ENCODE data around the gene DRP2.

Gene DRP2

GRCh38 chrX:101210630-101211029 lies 9.0 kb upstream of the DRP2 start:
- Histone ChIP-seq H3K4me3 (ENCODE audit: low read depth, low read length, poor library complexity, severe bottlenecking) (no peak overlapping the region), H3K27ac (ENCODE audit: low read depth, low read length, poor library complexity, severe bottlenecking) (peak overlapping the region; percentile 17), H3K9ac (ENCODE audit: low read length) (no peak overlapping the region), H4K20me1 (ENCODE audit: insufficient read depth, low read length) (no peaks in the 10 kb centered on the region), H3K4me1 (ENCODE audit: insufficient read depth, low read length, severe bottlenecking) (peaks cover 26% of the 10 kb centered on the region), H3F3A (ENCODE audit: insufficient read depth, low read length) (no peaks in the 10 kb centered on the region), H3K4me2 (ENCODE audit: low read length) (no peak overlapping the region), H3K79me2 (ENCODE audit: insufficient read depth, low read length) (no peaks in the 10 kb centered on the region), H3K36me3 (ENCODE audit: insufficient read depth, low read length) (no peaks in the 10 kb centered on the region), H3K9me3 (ENCODE audit: low read length) (no peaks in the 10 kb centered on the region), H3K9me2 (ENCODE audit: low read depth, low read length) (no peaks in the 10 kb centered on the region), H2AFZ (ENCODE audit: low read length) (no peak overlapping the region), H3K27me3 (ENCODE audit: insufficient read depth, low read length) (no peaks in the 10 kb centered on the region)
- TF ChIP-seq CTCF (IDR thresholded peaks at IDR 0.05; ENCODE audit: low read length), result no peak
- TF ChIP-seq EZH2 (IDR thresholded peaks at IDR 0.05; ENCODE audit: borderline replicate concordance, low read length), result no peak

- TF ChIP-seq EZH2 (IDR thresholded peaks at IDR 0.05; ENCODE audit: borderline replicate concordance, low read length), result no peak
- no peak for TF ChIP-seq CTCF (IDR thresholded peaks at IDR 0.05; ENCODE audit: low read length)
- Histone ChIP-seq H3F3A (ENCODE audit: insufficient read depth, low read length) (no peaks in the 10 kb centered on the region), H4K20me1 (ENCODE audit: insufficient read depth, low read length) (no peaks in the 10 kb centered on the region), H3K27ac (ENCODE audit: low read depth, low read length, poor library complexity, severe bottlenecking) (peak overlapping the region; percentile 98), H3K4me3 (ENCODE audit: low read depth, low read length, poor library complexity, severe bottlenecking) (no peak overlapping the region), H3K27me3 (ENCODE audit: insufficient read depth, low read length) (no peaks in the 10 kb centered on the region), H3K4me1 (ENCODE audit: insufficient read depth, low read length, severe bottlenecking) (peaks cover 72% of the 10 kb centered on the region), H3K4me2 (ENCODE audit: low read length) (peak overlapping the region; percentile 30; the same call in 1 of the 2 replicates), H3K36me3 (ENCODE audit: insufficient read depth, low read length) (no peaks in the 10 kb centered on the region), H3K9me3 (ENCODE audit: low read length) (no peaks in the 10 kb centered on the region), H3K9me2 (ENCODE audit: low read depth, low read length) (no peaks in the 10 kb centered on the region), H3K9ac (ENCODE audit: low read length) (no peak overlapping the region), H2AFZ (ENCODE audit: low read length) (no peak overlapping the region), H3K79me2 (ENCODE audit: insufficient read depth, low read length) (no peaks in the 10 kb centered on the region)
These were observed 1.9 kb upstream of the DRP2 start for GRCh38 chrX:101217689-101218088.

GRCh38 chrX:101219864-101220346 lies 319 bp downstream of the DRP2 start:
- H3K9ac ChIP-seq (ENCODE audit: low read length), result peak overlapping the region; percentile 62
- H3K79me2 ChIP-seq (ENCODE audit: insufficient read depth, low read length), result no peaks in the 10 kb centered on the region
- peak overlapping the region; percentile 45 for H3K4me3 ChIP-seq (ENCODE audit: low read depth, low read length, poor library complexity, severe bottlenecking)
- H3K27ac ChIP-seq (ENCODE audit: low read depth, low read length, poor library complexity, severe bottlenecking), result peak overlapping the region; percentile 98
- H3K9me2 ChIP-seq (ENCODE audit: low read depth, low read length), result no peaks in the 10 kb centered on the region
- H3K36me3 ChIP-seq (ENCODE audit: insufficient read depth, low read length), result no peaks in the 10 kb centered on the region
- peak overlapping the region; percentile 62 for H3K4me2 ChIP-seq (ENCODE audit: low read length)
- no peaks in the 10 kb centered on the region for H3K9me3 ChIP-seq (ENCODE audit: low read length)
- no peaks in the 10 kb centered on the region for H3K27me3 ChIP-seq (ENCODE audit: insufficient read depth, low read length)
- H3F3A ChIP-seq (ENCODE audit: insufficient read depth, low read length), result no peaks in the 10 kb centered on the region
- TF ChIP-seq CTCF (IDR thresholded peaks at IDR 0.05; ENCODE audit: low read length) (no peak), EZH2 (IDR thresholded peaks at IDR 0.05; ENCODE audit: borderline replicate concordance, low read length) (no peak)
- H3K4me1 ChIP-seq (ENCODE audit: insufficient read depth, low read length, severe bottlenecking), result peaks cover 81% of the 10 kb centered on the region
- no peak overlapping the region for H2AFZ ChIP-seq (ENCODE audit: low read length)
- no peaks in the 10 kb centered on the region for H4K20me1 ChIP-seq (ENCODE audit: insufficient read depth, low read length)

Data from OCI-LY1 (cell line).